ENCODE data around the gene MRPS6.
A peak's percentile ranks its signal among the peaks of the same experiment; 100 is the strongest.

The MRPS6 gene

GRCh38 chr21:34105947-34106541, 32.7 kb downstream of the MRPS6 start:
- no peak for DNase-seq

- no peak for DNase-seq
Measured at GRCh38 chr21:34107606-34108005, 34.2 kb downstream of the MRPS6 start.

- no peak for DNase-seq
Measured at GRCh38 chr21:34109075-34109474, 35.7 kb downstream of the MRPS6 start.

GRCh38 chr21:34110594-34111202, 37.3 kb downstream of the MRPS6 start:
- no peak for DNase-seq

- no peak for DNase-seq
Measured at GRCh38 chr21:34112316-34113033, 39.1 kb downstream of the MRPS6 start.

GRCh38 chr21:34113842-34114241, 40.5 kb downstream of the MRPS6 start:
- no peak for DNase-seq

- no peak for DNase-seq
Measured at GRCh38 chr21:34115160-34115559, 41.8 kb downstream of the MRPS6 start.

- DNase-seq = no peak
Measured at GRCh38 chr21:34116569-34116968, 43.2 kb downstream of the MRPS6 start.

- DNase-seq = no peak
Measured at GRCh38 chr21:34120867-34121266, 47.5 kb downstream of the MRPS6 start.

- DNase-seq = no peak
Measured at GRCh38 chr21:34122047-34122446, 48.7 kb downstream of the MRPS6 start.

- DNase-seq = no peak
Measured at GRCh38 chr21:34123609-34124008, 50.2 kb downstream of the MRPS6 start.

- DNase-seq = no peak
Measured at GRCh38 chr21:34126269-34126668, 52.9 kb downstream of the MRPS6 start.

GRCh38 chr21:34126691-34127090, 53.3 kb downstream of the MRPS6 start:
- no peak for DNase-seq

GRCh38 chr21:34128124-34128523, 54.7 kb downstream of the MRPS6 start:
- DNase-seq = no peak

- DNase-seq = no peak
Measured at GRCh38 chr21:34128674-34129038, 55.3 kb downstream of the MRPS6 start.

- DNase-seq = peak; percentile 80
Measured at GRCh38 chr21:34129039-34129891, 55.9 kb downstream of the MRPS6 start.

GRCh38 chr21:34129901-34130715, 56.7 kb downstream of the MRPS6 start:
- peak; percentile 78 for DNase-seq

- DNase-seq = no peak
Measured at GRCh38 chr21:34130716-34130985, 57.3 kb downstream of the MRPS6 start.

GRCh38 chr21:34131586-34131985, 58.2 kb downstream of the MRPS6 start:
- no peak for DNase-seq

- DNase-seq = no peak
Measured at GRCh38 chr21:34132202-34132601, 58.8 kb downstream of the MRPS6 start.

GRCh38 chr21:34132926-34133325, 59.5 kb downstream of the MRPS6 start:
- DNase-seq = no peak

GRCh38 chr21:34133392-34133791, 60.0 kb downstream of the MRPS6 start:
- no peak for DNase-seq

- no peak for DNase-seq
Measured at GRCh38 chr21:34133802-34134201, 60.4 kb downstream of the MRPS6 start.
